ENCODE results near the gene NINJ1.

DNA sequence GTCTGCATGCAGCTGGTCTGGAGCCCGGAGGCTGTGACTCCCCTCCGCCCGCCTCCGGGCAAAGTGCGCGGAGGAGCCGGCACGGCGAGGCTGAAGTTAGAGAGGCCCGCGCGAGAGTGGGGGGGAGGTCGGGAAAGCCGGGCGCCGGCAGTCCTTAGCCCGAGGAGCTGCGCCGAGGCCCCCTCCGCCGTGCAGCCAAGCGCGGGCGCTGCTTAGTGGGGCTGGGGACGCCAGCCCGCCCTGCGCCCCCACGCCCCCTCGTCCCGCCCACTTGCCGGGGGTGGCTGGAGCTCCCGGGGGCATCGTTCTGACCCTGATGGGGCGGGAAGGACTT lies 403 bp downstream of the NINJ1 start:
- TF ChIP-seq EZH2 (IDR thresholded peaks at IDR 0.05; ENCODE audit: borderline replicate concordance, low read length) (no peak), CTCF (conservative IDR thresholded peaks at IDR 0.05 in 1 of 2, IDR thresholded peaks at IDR 0.05 in 1 of 2; ENCODE audit: extremely low read depth in 1 of 2, insufficient read depth in 1 of 2, low read depth in 1 of 2, low read length in 2 of 2) (no peak)

All from mammary epithelial cell (primary cell).